HG03575 (cell line): ENCODE measurements around the gene PFKFB3.

ENCODE experiments used
- ATAC-seq: cut with Tn5 transposase; IDR thresholded peaks from one replicate; pipeline ENCODE4 v1.9.1; 2021; ENCODE audit not compliant: unreplicated experiment, insufficient number of reproducible peaks, low FRiP score; ENCODE audit errors: extremely low read depth

The PFKFB3 gene

DNA sequence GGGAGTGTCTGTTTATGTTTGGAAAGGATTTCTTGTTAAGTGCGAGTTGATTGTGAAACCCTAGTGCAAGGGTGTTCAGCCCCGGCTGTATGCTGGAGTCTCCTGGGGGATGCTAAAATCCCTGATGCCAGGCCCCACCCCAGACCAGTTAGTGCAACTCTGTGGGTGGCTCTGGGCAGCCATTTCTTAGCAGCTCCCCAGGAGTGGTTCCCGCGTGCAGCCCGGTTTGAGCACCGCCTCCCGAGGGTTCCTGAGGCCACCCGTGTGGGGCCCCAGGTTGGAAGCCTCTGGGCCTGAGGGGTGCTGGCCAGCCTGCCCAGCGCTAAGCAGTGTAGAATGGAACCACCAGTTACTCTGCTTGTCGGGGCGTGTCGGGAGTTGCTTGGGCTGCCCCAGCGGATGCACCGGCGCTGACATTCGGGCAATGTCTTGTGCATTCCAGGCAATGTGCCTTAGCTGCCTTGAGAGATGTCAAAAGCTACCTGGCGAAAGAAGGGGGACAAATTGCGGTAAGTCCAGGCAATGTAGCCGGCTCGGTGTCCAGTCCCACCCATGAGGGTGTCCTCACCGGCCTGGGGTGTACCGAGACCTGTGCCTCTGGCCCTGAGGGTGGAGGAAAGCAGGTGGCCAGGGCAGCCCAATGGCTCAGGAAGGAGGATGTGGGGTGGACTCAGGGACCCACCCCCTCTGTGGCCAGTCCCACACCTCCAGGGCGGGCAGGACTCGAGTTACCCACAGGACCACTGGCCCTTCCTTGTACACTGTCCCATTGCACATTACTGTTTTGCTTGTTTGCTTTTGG, 13.2 kb downstream of the PFKFB3 start:
- no peak for ATAC-seq

DNA sequence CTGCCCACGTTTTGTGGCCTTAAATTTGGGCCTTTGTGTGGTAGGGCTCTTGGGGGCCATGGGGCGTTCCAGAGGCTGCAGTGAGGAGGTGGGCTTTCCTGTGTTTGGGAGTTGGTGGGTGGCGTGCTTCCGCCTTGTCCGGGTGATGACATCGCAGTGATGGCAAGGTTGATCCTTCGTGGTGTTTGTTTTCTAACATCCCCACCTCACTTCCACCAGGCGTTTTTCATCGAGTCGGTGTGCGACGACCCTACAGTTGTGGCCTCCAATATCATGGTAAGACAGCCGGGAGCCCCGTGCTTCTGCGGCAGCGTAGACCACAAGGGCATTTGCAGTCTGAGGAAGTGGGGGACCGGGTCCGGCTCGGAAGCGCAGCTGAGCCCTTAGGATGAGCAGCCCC, 14.2 kb downstream of the PFKFB3 start:
- no peak for ATAC-seq

DNA sequence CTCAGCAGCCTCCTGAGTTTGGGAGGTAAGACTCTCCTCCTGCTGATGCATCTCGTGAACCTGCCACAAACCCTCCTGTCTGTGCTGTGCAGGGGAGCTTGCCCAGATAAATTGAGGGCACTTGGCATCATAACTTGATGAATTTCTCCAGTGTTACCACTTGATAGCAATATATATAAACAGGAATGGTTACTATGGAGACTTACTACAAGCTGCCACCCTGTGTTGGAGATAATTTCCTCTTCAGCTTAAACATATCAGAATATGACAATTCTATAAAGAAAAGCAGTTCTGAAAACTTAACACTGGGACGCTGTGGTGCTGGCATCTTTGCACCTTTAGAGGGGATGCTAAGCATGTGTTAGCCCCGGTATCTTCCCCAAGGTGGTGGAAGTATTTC, 14.9 kb downstream of the PFKFB3 start:
- no peak for ATAC-seq

DNA sequence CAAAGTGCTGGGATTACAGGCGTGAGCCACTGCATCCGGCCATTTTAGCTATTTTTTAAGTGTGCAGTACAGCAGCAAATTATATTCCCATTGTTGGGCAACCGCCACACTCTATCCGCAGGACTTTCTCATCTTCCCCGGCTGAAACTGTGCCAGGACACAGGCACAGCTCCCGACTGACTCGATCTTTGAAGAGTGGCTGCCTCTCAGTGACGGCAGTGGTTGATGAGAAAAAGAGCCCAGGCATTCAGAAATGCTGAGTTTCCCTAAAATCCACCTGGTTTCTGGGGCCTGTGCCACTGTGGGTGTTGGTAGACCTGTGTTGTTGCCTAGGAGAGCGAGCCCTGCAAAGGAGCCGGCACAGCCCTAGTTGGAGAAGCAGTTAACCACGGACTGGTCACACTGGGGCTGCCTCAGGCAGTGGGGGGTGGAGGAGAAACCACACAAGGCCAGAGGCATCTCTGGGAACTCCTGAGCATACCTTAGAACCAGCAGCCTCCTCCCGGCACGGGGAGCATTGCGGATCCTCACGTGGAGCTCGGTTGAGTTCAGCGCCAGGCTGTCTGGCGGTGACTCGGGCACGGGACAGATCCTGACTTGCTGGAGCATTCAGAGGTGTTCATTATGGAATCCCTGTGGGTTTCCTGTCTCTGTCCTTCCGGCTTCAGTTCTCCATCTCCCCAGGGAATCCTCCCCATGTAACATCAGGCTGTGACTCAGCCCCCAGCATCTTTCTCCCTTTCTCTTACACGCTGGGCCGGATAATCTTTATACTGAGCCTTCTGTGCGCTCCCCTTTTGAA, 16.2 kb downstream of the PFKFB3 start:
- ATAC-seq = no peak

DNA sequence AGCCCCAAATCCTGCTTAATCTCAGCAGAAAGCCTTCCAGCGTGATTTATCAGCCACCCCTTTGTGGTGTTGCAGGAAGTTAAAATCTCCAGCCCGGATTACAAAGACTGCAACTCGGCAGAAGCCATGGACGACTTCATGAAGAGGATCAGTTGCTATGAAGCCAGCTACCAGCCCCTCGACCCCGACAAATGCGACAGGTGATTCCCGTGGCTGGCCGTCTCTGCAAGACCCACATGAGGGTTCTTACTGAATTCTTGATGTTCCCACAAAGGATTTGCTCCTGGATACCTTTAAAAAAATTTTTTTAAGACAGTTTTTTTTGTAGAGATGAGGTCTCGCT, 16.7 kb downstream of the PFKFB3 start:
- ATAC-seq = no peak

DNA sequence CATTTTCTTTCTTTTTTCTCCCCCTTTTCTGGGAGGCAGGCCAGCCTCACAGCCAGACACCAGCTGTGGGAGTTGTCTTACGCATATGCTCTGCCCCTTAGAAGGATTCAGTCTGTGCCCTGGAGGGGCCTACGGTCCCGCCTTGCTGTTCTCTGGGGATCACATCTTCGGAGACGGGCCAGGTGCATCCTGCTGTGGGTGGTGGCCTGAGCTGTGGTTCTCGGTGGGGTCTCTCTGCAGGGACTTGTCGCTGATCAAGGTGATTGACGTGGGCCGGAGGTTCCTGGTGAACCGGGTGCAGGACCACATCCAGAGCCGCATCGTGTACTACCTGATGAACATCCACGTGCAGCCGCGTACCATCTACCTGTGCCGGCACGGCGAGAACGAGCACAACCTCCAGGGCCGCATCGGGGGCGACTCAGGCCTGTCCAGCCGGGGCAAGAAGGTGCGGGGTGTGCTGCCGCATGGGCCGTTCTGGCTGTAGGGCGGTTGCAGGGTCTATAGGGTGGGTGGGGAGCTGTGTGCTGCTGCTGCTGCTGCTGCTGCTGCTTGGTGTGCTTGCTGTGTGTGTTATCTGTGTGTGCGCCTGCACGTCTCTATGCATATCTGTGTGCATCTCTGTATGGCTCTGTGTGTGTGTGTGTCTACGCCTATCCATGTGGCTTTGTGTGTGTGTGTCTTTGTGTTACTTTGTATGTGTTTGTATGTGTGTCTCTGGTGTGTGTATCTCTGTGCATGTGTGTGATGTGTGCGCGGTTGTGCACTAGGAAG, 17.9 kb downstream of the PFKFB3 start:
- ATAC-seq = no peak

DNA sequence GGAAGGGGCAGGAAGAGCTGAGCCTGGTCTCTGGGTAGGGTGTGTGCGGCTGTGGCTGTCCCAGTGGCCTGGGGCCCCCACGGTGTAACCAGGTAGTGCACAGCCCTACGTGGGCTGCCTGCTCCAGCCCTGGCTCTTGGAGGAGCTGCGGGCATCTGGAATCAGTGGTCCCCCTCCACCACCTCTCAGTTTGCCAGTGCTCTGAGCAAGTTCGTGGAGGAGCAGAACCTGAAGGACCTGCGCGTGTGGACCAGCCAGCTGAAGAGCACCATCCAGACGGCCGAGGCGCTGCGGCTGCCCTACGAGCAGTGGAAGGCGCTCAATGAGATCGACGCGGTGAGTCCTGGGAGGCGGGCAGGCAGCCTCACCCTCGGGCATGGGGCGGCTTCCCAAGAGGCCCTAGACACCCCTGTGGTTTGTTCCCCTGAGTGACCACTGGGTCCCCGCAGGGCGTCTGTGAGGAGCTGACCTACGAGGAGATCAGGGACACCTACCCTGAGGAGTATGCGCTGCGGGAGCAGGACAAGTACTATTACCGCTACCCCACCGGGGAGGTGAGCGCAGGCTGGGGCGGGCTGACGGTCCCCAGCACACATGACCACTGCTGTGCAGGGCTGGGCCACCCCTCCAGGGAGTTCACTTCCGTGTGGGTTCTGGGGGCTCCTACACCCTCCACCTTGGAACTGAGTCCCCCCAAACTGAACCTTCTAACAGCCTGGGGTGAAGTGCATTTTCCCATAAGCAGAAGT, 18.6 kb downstream of the PFKFB3 start:
- no peak for ATAC-seq

DNA sequence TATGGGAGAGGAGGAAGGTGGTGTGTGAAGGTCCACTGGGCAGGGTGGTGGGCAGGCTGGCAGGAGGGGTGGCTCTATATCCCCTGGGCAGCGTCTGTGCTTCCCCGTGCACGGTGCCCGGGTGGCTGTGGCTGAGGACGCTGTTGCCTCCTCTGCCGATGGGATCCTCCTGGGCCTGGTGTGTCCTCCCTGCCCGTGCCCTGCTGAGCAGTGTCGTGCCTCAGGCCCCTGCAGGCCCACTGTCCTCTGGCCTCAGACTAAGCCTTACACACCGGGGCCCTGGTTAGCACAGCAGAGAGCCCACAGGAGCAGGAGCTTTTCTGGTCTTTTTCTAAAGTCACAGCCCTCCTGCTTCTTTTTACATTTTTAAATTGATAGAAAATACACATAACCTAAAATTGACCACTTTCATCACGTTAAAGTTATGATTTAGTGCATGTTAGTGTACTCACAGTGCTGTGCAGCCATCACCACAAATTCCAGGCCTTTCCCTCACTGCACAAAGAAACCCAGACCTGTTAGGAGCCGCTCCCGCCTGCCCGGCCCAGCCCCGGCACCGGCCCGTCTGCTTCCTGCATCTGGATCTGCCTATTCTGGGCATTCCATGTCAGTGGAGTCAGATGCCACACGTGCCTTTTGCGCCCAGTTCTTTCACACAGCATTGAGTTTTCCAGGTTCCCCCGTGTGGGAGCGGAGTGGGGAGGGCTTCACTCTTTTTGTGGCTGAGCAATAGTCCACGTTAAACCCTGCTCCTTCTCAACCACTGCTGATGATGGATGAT, 19.4 kb downstream of the PFKFB3 start:
- ATAC-seq = no peak

DNA sequence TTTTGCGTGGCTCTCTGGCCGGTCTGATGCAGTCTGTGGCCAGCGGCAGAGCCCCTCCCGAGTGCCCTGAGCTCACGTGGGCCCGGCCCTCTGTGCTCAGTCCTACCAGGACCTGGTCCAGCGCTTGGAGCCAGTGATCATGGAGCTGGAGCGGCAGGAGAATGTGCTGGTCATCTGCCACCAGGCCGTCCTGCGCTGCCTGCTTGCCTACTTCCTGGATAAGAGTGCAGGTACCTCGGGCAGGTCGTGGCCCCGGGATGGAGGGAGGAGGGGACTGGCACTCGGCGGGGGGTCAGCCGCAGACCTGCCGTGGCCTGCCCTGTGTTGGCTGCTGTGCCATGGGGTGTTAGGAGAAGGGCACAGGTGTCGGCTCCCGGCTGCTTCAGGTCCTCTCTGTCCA, 20.0 kb downstream of the PFKFB3 start:
- no peak for ATAC-seq

DNA sequence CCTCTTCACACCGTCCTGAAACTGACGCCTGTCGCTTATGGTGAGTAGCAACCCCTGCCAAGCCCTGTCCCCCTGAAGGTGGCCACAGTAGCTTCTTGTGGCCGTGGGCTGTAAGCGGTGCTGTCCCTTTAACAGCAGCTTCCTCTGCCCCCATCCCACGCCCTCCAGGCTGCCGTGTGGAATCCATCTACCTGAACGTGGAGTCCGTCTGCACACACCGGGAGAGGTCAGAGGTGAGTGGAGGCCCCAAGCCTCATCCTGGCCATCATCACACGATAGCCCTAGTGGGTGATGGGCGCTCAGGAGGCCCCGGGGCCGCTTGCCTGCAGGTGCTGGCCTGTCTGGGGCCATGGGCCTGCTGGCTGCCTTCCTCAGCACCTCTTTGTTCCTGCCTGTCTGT, 21.2 kb downstream of the PFKFB3 start:
- ATAC-seq = no peak

DNA sequence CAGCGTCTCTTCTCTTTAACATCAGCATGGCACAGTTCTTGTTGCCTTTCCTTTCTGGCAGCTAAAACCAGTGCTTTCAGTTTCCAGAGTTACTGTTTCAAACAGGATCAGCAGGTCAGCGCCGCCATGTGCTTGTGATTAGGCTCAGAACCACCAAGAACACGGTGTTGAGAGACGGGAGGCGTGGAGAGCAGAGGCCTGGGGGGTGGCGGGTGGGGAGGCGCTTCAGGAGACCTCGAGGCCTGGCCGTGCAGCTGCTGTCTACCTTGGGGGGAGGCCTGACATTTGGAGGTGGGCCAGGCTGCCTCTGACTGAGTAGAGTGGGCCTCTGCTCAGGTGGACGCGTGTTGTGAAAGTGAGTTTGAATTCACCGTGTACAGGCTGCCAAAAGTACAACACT, 22.0 kb downstream of the PFKFB3 start:
- no peak for ATAC-seq

DNA sequence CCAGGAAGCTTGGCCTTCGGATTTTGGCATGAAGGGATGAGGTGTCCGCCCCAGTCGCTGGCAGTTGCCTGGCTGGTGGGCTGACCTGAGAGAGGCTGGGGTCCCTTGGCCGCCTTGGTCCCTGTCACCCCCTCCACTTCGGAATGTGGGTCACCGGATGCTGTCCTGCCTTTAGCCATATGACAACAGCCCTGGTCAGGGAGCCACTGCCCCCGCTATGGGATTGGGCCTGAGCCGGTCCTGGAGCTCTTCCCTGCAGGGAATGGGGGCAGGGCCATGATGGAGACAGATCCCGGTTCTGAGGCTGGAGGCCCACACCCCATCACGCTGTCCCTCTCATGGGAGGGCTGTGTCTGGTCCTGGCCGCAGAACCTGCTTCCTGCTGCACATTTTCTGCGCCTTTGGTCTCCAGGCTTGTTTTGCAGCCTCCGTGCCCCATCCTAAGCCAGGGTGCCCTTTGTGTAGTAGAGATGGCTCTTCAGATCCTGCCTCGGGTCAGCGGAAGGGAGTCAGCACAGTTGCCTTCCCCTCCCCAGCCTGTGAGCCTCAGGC, 22.6 kb downstream of the PFKFB3 start:
- ATAC-seq = no peak

DNA sequence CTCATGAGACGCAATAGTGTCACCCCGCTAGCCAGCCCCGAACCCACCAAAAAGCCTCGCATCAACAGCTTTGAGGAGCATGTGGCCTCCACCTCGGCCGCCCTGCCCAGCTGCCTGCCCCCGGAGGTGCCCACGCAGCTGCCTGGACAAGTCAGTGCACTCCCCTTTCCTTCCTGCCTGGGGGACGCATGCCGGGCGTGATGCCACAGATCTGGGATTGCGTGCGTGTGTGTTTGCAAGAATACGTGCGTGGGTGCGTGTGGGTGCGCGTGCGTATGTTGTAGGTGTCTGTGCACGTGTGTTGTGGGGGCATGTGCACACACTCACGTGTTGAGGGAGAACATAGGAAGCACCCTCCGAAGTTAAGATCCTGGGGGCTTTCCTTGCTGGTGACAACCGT, 23.5 kb downstream of the PFKFB3 start:
- ATAC-seq = no peak

DNA sequence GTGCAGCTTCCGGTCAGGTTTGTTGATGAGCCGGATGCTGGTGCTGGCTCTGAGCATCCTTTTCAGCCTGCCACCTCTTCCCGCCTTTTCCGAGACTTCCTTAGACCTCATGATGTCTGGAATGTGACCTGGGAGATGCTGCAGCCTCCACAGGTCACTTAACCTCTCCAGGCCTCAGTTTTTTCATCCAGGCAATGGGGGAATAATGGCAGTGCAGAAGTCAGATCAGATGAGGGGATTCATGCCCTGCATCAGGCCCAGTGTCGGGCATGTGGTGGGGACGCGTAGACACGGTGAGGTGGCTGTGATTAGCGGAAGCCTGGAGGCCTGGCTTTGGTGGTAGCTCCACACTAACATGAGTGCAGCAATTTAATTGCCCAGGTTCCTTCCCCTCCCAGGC, 24.6 kb downstream of the PFKFB3 start:
- ATAC-seq = no peak

DNA sequence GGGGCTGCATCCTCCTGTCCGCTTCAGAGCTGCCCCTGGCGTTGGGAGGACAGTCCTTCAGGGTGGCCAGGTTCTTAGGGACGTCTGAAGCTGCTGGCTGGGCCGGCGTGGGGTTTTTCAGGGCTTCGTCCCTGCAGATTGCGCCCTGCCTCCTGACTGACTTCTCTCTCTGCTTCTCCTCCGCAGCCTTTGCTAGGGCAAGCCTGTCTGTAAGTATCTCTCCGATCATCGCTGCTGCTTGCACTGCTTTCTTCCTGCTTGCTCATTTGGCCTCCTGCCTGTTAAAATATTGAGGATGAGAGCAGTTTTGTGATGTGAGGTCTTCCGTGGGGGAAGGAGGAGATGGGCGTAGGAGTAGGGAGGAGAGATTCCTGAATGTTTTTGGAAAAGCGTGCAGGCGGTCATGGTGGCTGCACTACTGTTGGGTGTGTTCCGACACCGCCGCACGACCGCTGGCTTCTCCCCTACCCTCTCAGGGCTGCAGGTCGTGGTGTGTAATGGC, 25.3 kb downstream of the PFKFB3 start:
- no peak for ATAC-seq

DNA sequence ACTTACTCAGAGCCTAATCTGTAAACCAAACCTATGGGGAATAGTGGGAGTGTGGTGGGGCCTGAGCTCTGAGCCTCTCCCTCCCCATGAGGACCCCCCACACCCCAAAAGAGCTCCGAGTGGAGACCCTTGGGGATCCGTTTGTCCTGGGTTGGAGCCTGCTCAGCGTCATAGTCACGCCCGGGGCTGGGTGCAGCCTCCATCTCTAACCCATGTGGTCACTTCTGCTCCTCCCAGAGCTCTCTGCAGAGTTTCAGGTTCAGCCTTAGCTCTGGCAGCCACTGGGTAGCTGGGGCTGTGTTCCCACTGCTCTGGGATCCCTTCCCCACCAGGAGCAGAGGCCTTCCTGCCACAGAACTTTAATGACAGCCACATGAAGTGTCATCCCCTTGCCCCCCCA, 25.9 kb downstream of the PFKFB3 start:
- ATAC-seq = no peak

DNA sequence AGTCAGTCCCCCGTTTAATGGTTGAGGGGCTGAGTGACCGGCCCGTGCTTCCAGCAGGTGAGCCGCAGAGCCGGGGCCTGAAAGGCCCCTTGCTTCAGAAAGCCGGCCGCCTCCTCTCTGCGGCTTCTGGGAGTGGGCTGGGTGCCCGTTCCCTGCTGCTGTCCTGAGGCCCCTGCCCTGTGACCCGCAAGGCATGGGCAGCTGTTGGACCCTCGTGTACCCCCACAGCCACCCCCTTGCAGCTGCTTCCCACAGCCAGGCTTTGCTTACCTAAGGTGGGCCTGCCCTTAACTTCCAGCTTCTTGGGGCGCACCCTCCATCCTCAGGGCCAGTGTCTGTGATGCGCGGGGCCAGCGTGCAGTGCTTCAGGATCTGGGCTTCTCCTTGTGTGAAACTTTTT, 26.6 kb downstream of the PFKFB3 start:
- ATAC-seq = no peak

DNA sequence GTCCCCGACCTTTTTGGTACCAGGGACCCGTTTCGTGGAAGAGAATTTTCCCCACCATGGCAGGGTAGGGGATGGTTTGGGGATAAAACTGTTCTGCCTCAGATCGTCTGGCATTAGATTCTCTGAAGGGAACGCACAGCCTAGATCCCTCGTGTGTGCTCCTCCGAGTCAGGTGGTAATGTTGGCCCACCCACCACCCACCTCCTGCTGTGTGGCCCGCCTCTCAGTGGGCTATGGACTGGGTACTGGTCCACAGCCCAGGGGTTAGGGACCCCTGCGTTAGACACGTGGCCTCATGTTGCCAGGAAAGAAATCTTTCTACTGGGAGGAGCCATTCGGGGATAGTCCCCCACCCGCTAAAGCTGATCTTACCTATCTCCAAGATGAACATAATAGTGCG, 27.0 kb downstream of the PFKFB3 start:
- ATAC-seq = no peak
